ENCODE measurements around the gene EVI5.
"Not testable (repeated sequence)": the region's sequence is repeated elsewhere in the genome, so short reads cannot be mapped to it uniquely, and the experiment has no call there.

Gene EVI5

DNA sequence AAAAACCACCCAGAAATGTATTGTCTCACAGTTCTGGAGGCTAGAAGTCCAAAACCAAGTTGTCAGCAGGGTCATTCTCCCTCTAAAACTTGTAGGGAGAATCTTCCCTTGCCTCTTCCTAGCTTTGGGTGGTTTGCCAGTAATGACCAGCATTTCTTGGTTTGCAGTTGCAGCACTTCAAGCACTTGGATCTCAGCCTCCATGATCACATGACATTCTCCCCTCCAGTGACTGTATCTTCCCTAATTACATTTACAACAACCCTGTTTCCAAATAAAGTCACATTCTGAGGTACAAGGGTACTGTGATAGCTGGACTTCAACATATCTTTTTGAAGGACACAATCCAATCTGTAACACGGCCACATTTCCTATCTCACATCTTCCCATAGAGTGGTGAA, 37.2 kb downstream of the EVI5 start:
- no peak for DNase-seq (ENCODE audit: low read depth)

DNA sequence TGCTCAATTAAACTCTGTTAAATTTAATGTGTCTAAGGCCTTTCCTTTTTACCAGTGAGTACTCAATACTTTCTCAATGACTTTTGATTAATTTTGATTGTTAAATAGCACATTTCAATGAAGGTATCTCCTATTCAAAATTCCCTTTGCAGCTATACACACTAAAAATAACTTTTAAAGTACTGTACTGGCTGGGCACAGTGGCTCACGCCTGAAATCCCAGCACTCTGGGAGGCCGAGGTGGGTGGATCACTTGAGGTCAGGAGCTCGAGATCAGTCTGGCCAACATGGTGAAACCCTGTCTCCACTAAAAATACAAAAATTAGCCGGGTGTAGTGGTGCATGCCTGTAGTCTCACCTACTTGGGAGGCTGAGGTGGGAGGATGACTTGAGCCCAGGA, 38.7 kb downstream of the EVI5 start:
- not testable (repeated sequence) for DNase-seq (ENCODE audit: low read depth)

DNA sequence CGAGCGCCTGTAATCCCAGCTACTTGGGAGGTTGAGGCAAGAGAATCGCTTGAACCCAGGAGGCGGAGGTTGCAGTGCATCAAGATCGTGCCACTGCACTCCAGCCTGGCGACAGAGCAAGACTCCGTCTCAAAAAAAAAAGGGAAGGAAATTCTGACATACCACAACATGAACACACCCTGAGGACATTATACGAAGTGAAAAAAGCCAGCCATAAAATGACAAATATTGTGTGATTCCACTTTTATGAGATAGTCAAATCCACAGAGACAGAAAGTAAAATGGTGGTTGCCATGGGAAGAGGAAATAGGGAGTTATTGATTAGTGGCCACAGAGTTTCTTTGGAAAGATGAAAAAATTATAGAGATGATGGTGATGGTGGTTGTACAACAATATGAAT, 41.7 kb downstream of the EVI5 start:
- DNase-seq (ENCODE audit: low read depth): no peak

DNA sequence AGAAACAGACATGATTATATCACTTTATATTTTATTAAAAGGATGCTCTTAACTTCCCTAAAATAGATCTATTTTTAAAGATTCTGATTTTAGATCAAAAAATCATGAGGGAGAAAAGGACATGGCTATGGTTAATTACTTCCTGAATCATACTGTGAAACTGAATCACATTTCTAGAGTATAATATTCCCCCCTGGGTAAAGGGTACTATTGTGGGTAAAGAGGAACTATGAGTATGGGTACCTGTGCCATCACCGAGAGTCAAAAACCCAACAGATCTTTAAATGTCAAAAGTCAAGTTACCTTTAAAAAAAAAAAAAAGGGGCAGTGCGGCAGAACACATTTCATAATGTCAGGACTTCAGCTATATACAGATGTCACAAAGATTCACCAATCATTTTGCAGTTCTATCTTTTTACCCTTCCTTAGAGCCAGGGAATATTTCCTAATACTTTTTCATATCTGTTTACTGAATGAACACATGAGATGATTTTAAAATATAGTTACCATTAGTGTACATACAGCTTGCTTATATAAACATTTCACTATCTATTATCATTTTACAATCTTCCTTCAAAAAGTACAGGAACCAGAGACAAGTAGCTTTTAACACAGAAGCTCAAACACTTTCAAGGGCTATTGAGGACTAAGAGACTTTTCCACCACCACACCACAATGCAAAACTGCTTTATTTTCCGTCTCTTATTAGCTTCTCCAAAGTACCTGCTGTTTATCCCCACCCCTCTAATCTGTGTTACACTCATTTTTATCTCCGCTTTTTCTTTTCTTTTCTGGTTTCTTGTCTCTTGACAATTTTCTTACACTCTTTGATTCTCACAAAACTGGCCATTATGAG, 45.0 kb downstream of the EVI5 start:
- DNase-seq (ENCODE audit: low read depth): no peak

DNA sequence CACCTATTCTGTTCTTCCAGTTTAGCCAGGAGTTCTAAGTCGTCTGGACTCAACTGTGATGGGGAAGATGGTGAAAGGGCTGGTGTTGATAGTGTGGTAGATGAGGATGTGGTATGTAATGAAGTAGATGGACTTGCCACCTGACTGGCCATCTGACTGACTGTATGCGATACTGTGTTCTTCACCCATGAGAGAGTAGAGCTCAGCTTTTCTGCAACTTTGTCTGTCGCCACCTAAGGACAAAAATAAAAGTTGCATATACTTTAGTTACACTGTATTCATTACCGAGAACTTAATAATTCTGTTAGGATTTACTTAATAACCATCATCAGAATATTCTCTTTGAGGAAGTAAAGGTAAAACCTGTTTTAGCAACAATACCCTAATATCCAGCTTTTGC, 48.5 kb downstream of the EVI5 start:
- no peak for DNase-seq (ENCODE audit: low read depth)

DNA sequence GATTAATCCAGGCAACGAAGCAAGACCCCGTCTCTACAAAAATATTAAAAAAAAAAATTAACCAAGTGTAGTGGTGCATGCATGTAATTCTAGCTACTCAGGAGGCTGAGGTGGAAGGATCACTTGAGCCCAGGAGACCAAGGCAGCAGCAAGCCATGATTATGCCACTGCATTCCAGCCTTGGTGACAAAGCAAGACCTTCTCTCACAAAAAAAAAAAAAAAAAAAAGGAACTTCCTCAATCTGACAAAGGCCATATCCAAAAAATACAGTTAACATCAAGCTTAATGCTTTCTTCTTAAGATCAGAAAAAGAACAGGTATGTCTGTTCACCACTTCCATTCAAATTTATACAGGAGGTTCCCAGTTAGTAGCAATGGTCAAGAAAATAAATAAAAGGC, 54.4 kb downstream of the EVI5 start:
- DNase-seq (ENCODE audit: low read depth): no peak

DNA sequence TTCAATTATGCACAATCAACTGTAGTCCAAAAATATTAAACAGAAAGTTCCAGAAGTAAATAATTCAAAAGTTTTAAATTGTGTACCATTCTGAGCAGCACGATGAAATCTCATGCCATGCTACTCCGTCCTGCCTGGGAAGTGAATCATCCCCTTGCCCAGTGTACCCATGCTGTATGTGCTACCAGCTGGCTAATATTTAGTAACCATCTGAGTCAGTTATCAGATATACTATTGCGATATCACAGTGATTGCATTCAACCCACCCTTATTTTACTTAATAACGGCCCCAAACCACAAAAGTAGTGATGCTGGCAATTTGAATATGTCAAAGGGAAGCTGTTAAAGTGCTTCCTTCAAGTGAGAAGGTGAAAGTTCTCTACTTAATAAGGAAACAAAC, 56.2 kb downstream of the EVI5 start:
- peak; percentile 17 for DNase-seq (ENCODE audit: low read depth)

DNA sequence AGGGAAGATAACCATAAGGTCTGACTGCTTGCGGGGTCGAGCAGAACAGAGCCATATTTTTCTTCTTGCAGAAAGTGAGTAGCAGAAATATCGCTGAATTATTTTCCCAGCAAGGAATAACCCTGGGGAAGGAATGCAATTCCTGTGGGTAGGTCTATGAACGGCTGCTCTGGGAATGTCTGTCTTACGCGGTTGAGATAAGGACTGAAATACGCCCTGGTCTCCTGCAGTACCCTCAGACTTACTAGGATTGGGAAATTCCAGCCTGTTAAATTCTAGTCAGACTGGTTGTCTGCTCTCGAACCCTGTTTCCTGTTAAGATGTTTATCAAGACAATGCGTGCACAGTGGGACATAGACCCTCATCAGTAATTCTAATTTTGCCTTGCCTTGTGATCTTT, 61.2 kb downstream of the EVI5 start:
- DNase-seq (ENCODE audit: low read depth): not testable (repeated sequence)

DNA sequence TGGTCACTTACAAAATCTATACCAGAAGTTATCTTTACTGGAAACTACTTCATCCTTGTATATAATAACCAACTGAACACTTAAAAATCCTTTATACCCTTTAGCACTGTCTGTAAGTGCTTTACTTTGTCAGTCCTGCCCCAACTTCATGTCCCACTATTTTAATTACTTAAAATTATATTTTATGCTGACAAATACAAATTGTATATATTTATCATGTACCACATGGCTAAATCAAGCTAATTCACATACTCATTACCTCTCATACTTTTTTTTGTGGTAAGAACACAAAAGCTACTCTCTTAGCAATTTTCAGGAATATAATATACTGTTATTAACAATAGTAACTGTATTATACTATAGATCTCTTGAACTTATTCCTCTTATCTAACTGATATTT, 63.0 kb downstream of the EVI5 start:
- DNase-seq (ENCODE audit: low read depth): no peak

DNA sequence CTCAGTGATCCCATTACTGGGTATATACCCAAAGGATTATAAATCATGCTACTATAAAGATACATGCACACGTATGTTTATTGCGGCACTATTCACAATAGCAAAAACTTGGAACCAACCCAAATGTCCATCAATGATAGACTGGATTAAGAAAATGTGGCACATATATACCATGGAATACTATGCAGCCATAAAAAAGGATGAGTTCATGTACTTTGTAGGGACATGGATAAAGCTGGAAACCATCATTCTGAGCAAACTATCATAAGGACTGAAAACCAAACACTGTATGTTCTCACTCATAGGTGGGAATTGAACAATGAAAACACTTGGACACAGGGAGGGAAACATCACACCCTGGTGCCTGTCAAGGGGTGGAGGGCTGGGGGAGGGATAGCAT, 63.8 kb downstream of the EVI5 start:
- DNase-seq (ENCODE audit: low read depth): not testable (repeated sequence)

DNA sequence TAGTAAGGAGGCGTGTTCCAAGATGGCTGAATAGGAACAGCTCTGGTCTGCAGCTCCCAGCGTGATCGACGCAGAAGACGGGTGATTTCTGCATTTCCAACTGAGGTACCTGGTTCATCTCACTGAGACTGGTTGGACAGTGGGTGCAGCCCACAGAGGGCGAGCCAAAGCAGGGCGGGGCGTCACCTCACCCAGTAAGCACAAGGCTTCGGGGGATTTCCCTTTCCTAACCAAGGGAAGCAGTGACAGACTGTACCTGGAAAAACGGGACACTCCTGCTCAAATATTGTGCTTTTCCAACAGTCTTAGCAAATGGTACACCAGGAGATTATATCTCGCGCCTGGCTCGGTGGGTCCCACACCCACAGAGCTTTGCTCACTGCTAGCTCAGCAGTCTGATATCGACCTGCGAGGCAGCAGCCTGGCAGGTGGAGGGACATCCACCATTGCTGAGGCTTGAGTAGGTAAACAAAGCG, 69.4 kb downstream of the EVI5 start:
- not testable (repeated sequence) for DNase-seq (ENCODE audit: low read depth)

DNA sequence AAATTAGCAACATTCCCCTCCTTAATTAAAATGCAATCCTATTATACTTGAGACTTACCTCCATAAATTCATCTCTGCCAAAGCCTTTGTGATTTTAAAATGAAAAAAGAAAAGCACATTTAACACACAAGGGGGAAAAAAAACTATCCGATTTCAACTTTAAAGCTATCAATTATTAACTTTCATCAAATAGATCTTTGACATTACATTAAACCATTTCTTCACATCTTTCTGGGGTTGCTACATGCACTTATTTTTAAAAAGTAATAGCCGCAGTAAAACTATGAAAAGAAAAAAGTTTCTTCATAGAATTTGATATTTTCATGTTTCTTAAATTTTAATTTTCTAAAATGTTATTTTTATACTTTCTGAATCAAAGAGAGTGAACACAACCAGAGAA, 71.0 kb downstream of the EVI5 start:
- DNase-seq (ENCODE audit: low read depth): no peak

DNA sequence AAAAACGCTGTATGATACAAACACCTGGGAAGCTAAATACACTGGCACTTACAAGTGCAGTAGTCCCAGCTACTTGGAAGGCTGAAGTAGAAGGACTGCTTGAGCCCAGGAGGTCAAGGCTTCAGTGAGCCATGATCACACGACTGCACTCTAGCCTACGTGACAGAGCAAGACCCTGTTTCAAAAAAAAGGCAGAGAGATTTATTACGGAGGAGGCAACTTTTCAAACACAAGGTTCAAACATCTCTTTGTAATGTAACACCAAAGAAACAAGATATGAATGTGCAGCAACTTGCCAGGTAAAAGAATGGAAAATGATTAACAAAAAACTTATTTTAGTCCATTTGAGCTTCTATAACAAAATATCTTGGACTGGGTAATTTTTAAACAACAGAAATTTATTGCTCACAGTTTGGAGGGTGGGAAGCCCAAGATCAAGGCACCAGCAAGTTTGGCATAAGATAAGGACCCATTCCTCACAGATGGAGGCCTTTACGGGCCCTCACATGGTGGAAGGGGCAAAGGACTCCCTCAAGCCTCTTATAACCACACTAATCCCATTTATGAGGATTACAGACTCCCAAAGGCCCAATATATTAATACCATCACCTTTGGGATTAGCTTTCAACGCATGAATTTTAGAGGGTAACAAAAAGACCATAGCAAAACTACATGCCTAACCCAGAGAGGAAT, 73.3 kb downstream of the EVI5 start:
- DNase-seq (ENCODE audit: low read depth): no peak

DNA sequence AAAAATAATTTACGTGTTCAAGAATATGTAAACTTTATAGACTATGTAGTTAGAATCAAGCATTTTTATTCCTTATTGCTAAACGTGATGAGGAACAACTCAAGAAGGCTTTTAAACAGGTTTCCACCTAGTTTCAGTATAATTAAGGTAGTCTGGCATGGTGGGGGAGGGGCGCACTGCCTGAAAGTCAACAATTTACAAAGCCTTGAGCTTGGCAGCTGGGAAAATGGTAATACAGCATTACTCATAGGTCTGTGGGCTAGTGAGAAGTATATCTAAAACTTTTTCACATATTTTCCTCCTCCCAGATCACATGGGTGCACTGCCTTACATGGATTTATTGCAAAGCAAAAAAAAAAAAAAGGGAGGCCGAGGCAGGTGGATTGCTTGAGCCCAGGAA, 75.2 kb downstream of the EVI5 start:
- DNase-seq (ENCODE audit: low read depth): peak; percentile 2

DNA sequence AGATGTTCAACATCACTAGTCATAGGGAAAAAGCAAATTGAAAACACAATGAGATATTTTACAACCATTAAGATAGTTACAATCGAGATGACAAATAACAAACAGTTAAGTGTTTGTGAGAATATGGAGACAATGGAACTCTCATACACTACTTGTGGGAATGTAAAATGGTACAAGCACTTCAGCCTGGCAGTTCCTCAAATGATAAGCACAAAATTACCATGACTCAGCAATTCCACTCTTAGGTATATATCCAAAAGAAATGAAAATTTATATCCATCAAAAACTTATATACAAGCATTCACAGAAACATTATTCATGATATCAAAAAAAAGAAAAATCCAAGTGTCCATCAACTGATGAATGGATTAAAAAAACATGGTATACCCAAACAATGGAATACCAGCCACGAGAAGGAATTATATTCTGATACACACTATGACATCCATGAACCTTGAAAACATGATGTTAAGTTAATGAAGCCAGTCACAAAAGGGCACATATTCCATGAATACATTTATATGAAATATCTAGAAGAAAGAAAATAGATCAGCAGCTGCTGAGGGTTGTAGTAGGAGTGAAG, 76.4 kb downstream of the EVI5 start:
- no peak for DNase-seq (ENCODE audit: low read depth)

DNA sequence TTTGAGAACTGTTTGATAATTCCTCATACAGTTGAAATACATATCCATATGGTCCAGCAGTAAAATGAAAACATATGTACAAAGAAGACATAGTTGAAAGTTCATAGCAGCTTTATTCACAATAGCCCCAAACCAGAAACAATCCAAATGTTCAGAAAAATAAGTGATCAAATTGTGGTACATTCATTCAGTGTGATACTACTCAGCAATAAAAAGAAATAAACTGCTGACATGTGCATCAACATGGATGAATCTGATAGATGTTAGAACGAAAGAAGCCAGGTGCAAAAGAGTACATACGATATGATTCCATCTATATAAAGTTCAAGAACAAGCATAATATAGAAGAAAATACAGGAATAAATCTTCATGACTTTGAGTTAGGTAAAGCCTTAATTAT, 77.2 kb downstream of the EVI5 start:
- no peak for DNase-seq (ENCODE audit: low read depth)

DNA sequence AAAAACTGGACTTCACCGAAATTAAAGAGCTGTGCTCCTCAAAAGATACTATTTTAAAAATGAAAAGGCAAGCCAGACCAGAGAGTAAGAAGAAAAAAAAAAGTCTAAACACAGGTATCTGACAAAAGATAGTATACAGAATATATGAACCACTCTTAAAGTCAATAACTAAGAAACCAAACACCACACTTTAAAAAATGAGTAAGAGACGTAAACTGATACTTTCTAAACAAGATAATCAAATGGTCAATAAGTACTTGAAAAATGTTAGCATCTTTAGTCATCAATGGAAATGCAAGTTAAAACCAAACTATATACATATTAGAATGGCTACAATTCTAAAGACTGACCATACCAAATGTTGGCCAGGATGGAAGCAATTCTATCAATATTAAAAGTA, 77.6 kb downstream of the EVI5 start:
- no peak for DNase-seq (ENCODE audit: low read depth)

DNA sequence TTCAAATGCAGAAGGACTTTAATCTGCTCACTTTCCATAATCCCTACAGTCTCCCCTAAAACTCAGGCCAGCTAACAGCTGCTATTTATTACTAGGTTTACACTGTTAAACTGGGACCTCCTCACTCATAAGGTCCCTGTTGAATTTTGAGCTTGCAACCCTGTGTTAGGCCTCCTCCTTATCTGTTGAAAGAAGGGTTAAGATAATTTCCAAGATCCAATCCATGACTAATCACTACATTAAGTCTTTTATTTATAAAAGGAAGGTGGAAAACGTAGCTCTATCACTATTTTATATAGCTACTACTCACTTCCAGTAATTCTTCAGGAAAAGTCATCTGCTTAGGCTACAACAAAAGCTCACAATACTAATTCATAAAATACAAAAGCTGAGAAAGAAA, 79.5 kb downstream of the EVI5 start:
- no peak for DNase-seq (ENCODE audit: low read depth)

DNA sequence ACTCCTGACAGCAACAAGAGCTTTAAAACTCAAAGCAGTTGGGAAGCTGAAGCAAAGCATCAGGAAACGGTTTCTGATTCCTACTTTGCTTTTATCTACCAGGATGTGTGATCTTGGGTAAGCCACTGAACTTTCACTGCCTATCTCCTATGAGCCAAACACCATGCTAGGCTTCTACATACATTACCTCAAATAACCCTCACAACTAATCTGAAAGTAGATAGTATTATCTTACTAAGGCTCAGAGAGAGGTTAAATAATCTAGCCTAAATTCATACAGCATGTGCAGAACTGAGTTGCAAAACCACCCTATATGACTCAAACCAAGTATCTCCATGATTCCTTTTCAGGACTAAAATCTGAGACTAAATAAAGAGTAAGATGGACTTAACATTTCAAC, 83.8 kb downstream of the EVI5 start:
- peak; percentile 10 for DNase-seq (ENCODE audit: low read depth)

DNA sequence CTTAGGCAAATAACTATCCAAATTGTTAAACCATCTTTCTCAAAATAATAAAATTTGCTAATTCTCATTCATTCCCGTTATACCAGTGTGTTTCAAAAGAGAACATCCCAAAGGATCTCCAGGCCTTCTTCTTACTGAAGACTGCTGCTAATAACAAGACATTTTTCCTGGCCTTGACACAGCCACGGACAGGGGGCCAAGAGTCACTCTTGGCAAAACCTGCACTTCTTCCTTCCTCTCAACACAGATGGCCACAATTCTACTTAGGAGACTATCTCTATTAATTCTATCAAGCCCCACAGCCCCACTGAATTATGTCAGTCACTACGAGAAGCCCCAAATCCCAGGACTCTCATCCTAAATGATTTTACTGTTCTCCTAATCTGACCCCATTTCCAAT, 86.0 kb downstream of the EVI5 start:
- DNase-seq (ENCODE audit: low read depth): no peak

DNA sequence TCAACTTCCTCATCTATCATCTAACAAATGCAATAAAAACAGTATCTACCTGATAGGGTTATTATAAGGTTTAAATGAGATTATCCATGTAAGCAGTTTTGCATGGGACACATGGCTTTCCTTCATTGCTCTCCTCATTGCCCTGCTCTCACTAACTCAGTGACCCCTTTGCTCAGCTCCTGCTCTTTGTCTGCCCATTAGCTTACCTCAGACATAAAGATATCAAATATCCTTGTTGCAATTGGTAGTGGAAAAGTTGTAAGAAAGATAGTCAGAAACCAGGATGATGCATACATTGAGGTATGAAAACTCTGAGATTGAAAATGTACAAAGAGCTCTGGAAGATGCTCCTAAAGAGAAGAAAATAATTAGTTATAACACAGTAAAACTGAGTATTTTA, 89.8 kb downstream of the EVI5 start:
- no peak for DNase-seq (ENCODE audit: low read depth)

DNA sequence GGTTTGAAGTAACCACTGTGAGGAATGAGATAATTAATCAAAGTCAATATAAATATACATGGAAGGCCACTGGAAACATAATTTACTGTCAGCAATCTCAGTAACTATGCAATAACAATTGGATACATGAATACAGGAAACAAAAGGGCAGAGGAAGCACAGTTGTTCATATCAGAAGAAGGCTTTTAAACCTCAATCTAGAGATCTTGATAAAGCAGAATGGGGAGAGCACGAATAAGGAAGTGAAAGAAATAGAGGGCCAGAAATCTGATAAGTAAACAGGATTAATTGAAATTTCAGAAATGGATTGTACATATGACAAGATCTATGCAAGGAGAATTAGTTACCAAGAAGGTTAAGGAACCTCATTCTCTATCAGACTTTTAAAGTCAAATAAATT, 93.0 kb downstream of the EVI5 start:
- DNase-seq (ENCODE audit: low read depth): no peak

DNA sequence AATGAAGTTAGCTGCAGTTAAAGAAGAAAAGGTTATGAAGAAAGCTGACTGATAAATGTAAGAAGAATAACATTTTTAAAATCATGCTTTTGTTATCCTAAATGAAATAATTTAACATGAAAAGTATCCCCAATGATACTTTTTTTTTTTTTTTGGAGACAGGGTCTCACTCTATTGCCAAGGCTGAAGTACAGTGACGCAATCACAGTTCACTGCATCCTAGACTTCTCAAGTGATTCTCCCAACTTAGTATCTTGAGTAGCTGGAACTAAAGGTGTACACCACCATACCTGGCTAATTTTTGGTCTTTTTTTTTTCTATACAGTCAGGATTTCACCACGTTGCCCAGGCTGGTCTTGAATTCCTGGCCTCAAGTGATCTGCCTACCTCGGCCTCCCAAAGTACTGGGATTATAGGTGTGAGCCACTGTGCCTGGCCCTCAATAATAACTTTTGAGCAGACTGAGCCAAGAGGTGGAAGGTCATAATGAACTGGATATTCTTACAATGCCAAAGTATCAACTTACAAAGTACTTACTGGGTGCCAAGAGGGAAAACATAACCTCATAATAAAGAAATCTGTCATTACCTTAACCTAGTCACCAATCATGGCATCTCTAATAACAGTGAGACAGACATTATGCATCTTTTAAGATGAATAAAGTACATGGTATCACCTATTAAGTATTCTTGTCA, 94.5 kb downstream of the EVI5 start:
- no peak for DNase-seq (ENCODE audit: low read depth)

All from fibroblast of the conjunctiva (primary cell).